Thyroid gland (tissue), 4 donors: ENCODE measurements around the gene NDUFA3.

ENCODE experiments used
- POLR2A ChIP-seq, 2 donors: fragments of 450-650 bp; IDR thresholded peaks; one replicate each; pipeline ENCODE4 v1.6.1; 2017; ENCODE audit warnings: antibody characterized with exemption in 2 of 2, mild to moderate bottlenecking in 2 of 2, moderate library complexity in 1 of 2
- TF ChIP-seq, protein P1 (sequence below), 6 experiments: fragments of 200-600 bp in 3 of 6; fragments of 450-650 bp in 3 of 6; sonication (generic) in 3 of 6; IDR thresholded peaks; one replicate each; pipeline ENCODE4 v1.5.1; 2016 to 2019; ENCODE audit warnings: antibody characterized with exemption in 6 of 6, mild to moderate bottlenecking in 2 of 6, inconsistent platforms in 1 of 6, moderate library complexity in 1 of 6

DNA sequence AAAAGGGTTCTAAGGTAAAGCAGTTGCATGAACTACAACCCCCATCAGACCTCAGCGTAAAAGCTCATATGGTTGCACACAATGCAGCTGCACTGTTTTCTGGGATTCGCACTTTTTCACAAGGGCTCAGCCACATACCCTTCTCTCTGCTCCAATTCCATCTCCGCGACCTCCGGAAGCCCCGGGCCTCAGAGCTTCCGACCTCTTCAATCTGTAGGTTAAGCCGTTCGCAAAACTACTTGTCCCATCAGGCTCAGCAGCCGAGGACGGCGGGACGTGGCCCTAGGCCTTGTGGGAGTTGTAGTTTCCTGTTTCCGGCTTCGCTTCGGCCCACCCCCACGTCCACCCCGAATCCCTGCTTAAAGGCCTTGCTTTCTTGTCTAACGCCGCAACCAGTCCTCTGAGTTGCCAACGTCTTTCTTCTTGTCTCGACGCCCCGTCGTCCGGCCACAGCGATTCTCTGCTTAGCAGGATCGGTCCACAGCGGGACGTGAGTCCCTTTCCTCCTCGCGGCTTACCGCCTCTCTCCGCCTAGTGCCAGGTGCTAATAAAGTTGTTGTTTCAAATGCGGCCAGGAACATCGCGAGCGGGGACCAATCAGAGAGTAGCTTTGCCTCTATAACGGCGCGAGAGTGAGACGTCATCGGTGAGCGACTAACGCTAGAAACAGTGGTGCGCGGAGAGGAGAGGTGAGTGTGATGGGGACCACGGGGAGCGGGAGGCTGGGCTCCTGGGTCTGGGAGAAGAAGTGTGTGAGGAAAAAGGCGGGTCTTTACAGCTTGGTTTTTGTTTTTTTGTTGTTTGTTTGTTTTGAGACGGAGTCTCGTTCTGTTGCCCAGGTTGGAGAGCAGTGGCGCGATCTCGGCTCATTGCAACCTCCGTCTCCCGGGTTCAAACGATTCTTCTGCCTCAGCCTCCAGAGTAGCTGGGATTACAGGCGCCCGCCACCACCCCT is 12.7 kb downstream of the NDUFA3 start, which contains the start of the genes PRPF31 and TFPT:
- TF ChIP-seq, protein P1, sequence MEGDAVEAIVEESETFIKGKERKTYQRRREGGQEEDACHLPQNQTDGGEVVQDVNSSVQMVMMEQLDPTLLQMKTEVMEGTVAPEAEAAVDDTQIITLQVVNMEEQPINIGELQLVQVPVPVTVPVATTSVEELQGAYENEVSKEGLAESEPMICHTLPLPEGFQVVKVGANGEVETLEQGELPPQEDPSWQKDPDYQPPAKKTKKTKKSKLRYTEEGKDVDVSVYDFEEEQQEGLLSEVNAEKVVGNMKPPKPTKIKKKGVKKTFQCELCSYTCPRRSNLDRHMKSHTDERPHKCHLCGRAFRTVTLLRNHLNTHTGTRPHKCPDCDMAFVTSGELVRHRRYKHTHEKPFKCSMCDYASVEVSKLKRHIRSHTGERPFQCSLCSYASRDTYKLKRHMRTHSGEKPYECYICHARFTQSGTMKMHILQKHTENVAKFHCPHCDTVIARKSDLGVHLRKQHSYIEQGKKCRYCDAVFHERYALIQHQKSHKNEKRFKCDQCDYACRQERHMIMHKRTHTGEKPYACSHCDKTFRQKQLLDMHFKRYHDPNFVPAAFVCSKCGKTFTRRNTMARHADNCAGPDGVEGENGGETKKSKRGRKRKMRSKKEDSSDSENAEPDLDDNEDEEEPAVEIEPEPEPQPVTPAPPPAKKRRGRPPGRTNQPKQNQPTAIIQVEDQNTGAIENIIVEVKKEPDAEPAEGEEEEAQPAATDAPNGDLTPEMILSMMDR (IDR thresholded peaks at IDR 0.05): no peak
- peak; percentile 3 to 60 for TF ChIP-seq POLR2A (IDR thresholded peaks at IDR 0.05)
